Activated T-cell treated with anti-CD3 and anti-CD28 coated beads, Interleukin-2, amount 50 U/mL, for 72 hours (primary cell): ENCODE measurements around the gene SHISA7. TPM values are rescaled to one million over a fixed set of nuclear protein-coding genes. Genes with fewer than 3 reads are reported as not detected.

Experiments used
- total RNA-seq, 2 donors: library from RNA; stranded (reverse); gene quantifications; one replicate each; pipeline ENCODE4 v1.2.3, GENCODE V29; 2022

SHISA7 gene
- total RNA-seq, 2 donors from 2014 or later, result 0.17 TPM; not detected in 1

Other genes starting within 250 kb of the SHISA7 start
- gene PTPRH, start 233.8 kb downstream of the SHISA7 start, total RNA-seq, result not detected
- gene TMEM86B, start 214.5 kb downstream of the SHISA7 start, total RNA-seq, result 10 to 100 TPM in 1 of 2 donors, 1 to 10 TPM in 1; 8.5 to 12.8 TPM
- 100 to 1,000 TPM; 177 to 202 TPM for gene PPP6R1, start 184.3 kb downstream of the SHISA7 start, total RNA-seq
- 10 to 100 TPM; 23.9 to 31.1 TPM for gene HSPBP1, start 163.2 kb downstream of the SHISA7 start, total RNA-seq
- 10 to 100 TPM; 13.0 to 19.6 TPM for gene BRSK1, start 159.3 kb downstream of the SHISA7 start, total RNA-seq
- not detected for gene TMEM150B, start 118.0 kb downstream of the SHISA7 start, total RNA-seq
- 10 to 100 TPM; 29.2 to 31.3 TPM for gene KMT5C, start 103.4 kb downstream of the SHISA7 start, total RNA-seq
- 1 to 10 TPM; 3.1 to 7.4 TPM for gene COX6B2, start 88.6 kb downstream of the SHISA7 start, total RNA-seq
- gene GARIN5B, start 80.0 kb downstream of the SHISA7 start, total RNA-seq, result under 1 TPM in 1 of 2 donors, not detected in 1; 0.07 TPM
- gene IL11, start 72.8 kb downstream of the SHISA7 start, total RNA-seq, result 1 to 10 TPM; 4.0 to 5.4 TPM
- not detected for gene TMEM190, start 66.5 kb downstream of the SHISA7 start, total RNA-seq
- gene TMEM238, start 59.0 kb downstream of the SHISA7 start, total RNA-seq, result 10 to 100 TPM in 1 of 2 donors, 1 to 10 TPM in 1; 7.5 to 11.7 TPM
- gene RPL28, start 57.4 kb downstream of the SHISA7 start, total RNA-seq, result 1,000 to 10,000 TPM; 3,217 to 3,413 TPM
- gene UBE2S, start 35.5 kb downstream of the SHISA7 start, total RNA-seq, result 100 to 1,000 TPM; 192 to 223 TPM
- 10 to 100 TPM; 19.5 to 20.3 TPM for gene ISOC2, start 18.3 kb upstream of the SHISA7 start, total RNA-seq
- gene C19orf85, start 21.5 kb upstream of the SHISA7 start, total RNA-seq, result not detected
- 1 to 10 TPM; 7.9 to 9.0 TPM for gene ZNF628, start 33.3 kb upstream of the SHISA7 start, total RNA-seq
- gene NAT14, start 41.9 kb upstream of the SHISA7 start, total RNA-seq, result 10 to 100 TPM; 19.2 to 20.5 TPM
- gene SSC5D, start 45.1 kb upstream of the SHISA7 start, total RNA-seq, result 1 to 10 TPM; 1.2 to 1.7 TPM
- gene SBK2, start 93.8 kb upstream of the SHISA7 start, total RNA-seq, result not detected
- gene SBK3, start 102.2 kb upstream of the SHISA7 start, total RNA-seq, result not detected
- 1 to 10 TPM; 9.3 to 9.4 TPM for gene ZNF579, start 137.5 kb upstream of the SHISA7 start, total RNA-seq
- 10 to 100 TPM; 16.2 to 17.3 TPM for gene FIZ1, start 156.2 kb upstream of the SHISA7 start, total RNA-seq
- 10 to 100 TPM; 26.2 to 32.3 TPM for gene ZNF524, start 157.0 kb upstream of the SHISA7 start, total RNA-seq
- gene ZNF865, start 162.3 kb upstream of the SHISA7 start, total RNA-seq, result 10 to 100 TPM; 12.9 to 13.2 TPM
- gene ZNF784, start 181.3 kb upstream of the SHISA7 start, total RNA-seq, result 1 to 10 TPM; 4.3 to 6.9 TPM
- 10 to 100 TPM; 46.1 to 47.8 TPM for gene ZNF580, start 197.7 kb upstream of the SHISA7 start, total RNA-seq
- 10 to 100 TPM; 43.1 to 50.7 TPM for gene ZNF581, start 200.3 kb upstream of the SHISA7 start, total RNA-seq
- 10 to 100 TPM; 13.8 to 21.7 TPM for gene CCDC106, start 204.9 kb upstream of the SHISA7 start, total RNA-seq
- gene U2AF2, start 211.7 kb upstream of the SHISA7 start, total RNA-seq, result 100 to 1,000 TPM; 128 to 137 TPM
- 10 to 100 TPM; 33.8 to 40.5 TPM for gene EPN1, start 231.9 kb upstream of the SHISA7 start, total RNA-seq